ENCODE results near the gene ZBED5. TPM values are rescaled to one million over a fixed set of nuclear protein-coding genes. Genes with fewer than 3 reads are reported as not detected.

The ZBED5 gene
- total RNA-seq, 4 donors from 2014 or later, result 27.3 to 36.5 (median 28.3) TPM

GRCh38 chr11:10868352-10868751 lies 10.5 kb upstream of the ZBED5 start:
- Histone ChIP-seq H3K36me3 (no peaks in the 10 kb centered on the region), H3K4me1 (peaks cover 7 to 36% (median 26%) of the 10 kb centered on the region in 4 donors), H3K9me3 (peaks cover 0 to 18% (median 11%) of the 10 kb centered on the region in 4 donors), H3K27me3 (no peaks in the 10 kb centered on the region), H3K27ac (replicated peaks in 1 of 4) (peak overlapping the region in 1 of 4 donors; percentile 0), H3K4me3 (no peak overlapping the region)
- TF ChIP-seq CTCF (IDR thresholded peaks at IDR 0.05) (no peak), POLR2A (IDR thresholded peaks at IDR 0.05; ENCODE audit: low read depth) (no peak), POLR2AphosphoS5 (IDR thresholded peaks at IDR 0.05) (no peak), EP300 (IDR thresholded peaks at IDR 0.05) (no peak)
- intact Hi-C loops (cut with DNase I), result no loop called here
- WGBS, result no CpG with 5 or more reads among the region's 3 CpGs
- DNase-seq (ENCODE audit: extremely low spot score), result no peak

GRCh38 chr11:10866893-10867331 lies 9.1 kb upstream of the ZBED5 start:
- 73% methylated on average over 10 of the region's 10 CpGs for WGBS
- H3K27ac ChIP-seq (replicated peaks in 1 of 4), result peak overlapping the region; percentile 1 to 49 (median 40)
- H3K4me3 ChIP-seq, result no peak overlapping the region
- TF ChIP-seq CTCF (IDR thresholded peaks at IDR 0.05), result no peak
- no peak for TF ChIP-seq POLR2A (IDR thresholded peaks at IDR 0.05; ENCODE audit: low read depth)
- TF ChIP-seq POLR2AphosphoS5 (IDR thresholded peaks at IDR 0.05), result no peak
- no peak for TF ChIP-seq EP300 (IDR thresholded peaks at IDR 0.05)
- peaks cover 7 to 49% (median 36%) of the 10 kb centered on the region in 4 donors for H3K4me1 ChIP-seq
- H3K36me3 ChIP-seq, result no peaks in the 10 kb centered on the region
- no peaks in the 10 kb centered on the region for H3K27me3 ChIP-seq
- intact Hi-C loops (cut with DNase I), result no loop called here
- no peak for DNase-seq (ENCODE audit: extremely low spot score)
- peaks cover 0 to 4% (median under 1%) of the 10 kb centered on the region in 4 donors for H3K9me3 ChIP-seq

- H3K27me3 ChIP-seq, result no peaks in the 10 kb centered on the region
- TF ChIP-seq EP300 (IDR thresholded peaks at IDR 0.05) (no peak), POLR2A (IDR thresholded peaks at IDR 0.05; ENCODE audit: low read depth) (no peak), CTCF (IDR thresholded peaks at IDR 0.05) (no peak), POLR2AphosphoS5 (IDR thresholded peaks at IDR 0.05) (no peak)
- no peaks in the 10 kb centered on the region for H3K9me3 ChIP-seq
- no peaks in the 10 kb centered on the region for H3K36me3 ChIP-seq
- no peak overlapping the region for H3K4me3 ChIP-seq
- no peak for DNase-seq (ENCODE audit: extremely low spot score)
- H3K4me1 ChIP-seq, result peaks cover 7 to 49% (median 36%) of the 10 kb centered on the region in 4 donors
- intact Hi-C loops (cut with DNase I), result no loop called here
- H3K27ac ChIP-seq (replicated peaks in 1 of 4), result peak overlapping the region in 1 of 4 donors; percentile 95
Observed at GRCh38 chr11:10865837-10866270, 8.0 kb upstream of the ZBED5 start.

GRCh38 chr11:10864688-10865087 lies 6.8 kb upstream of the ZBED5 start:
- no peaks in the 10 kb centered on the region for H3K36me3 ChIP-seq
- H3K27ac ChIP-seq (replicated peaks in 1 of 4), result peak overlapping the region; percentile 55 to 95 (median 92)
- no peaks in the 10 kb centered on the region for H3K9me3 ChIP-seq
- no peak for DNase-seq (ENCODE audit: extremely low spot score)
- intact Hi-C loops (cut with DNase I), result loop anchor here (5.0 kb wide), 2 partner anchors 33 to 68 kb away; no protein-coding TSS in a partner anchor
- H3K4me3 ChIP-seq, result no peak overlapping the region
- 30% methylated on average over 2 of the region's 2 CpGs for WGBS
- no peaks in the 10 kb centered on the region for H3K27me3 ChIP-seq
- no peak for TF ChIP-seq EP300 (IDR thresholded peaks at IDR 0.05)
- TF ChIP-seq POLR2AphosphoS5 (IDR thresholded peaks at IDR 0.05), result no peak
- no peak for TF ChIP-seq POLR2A (IDR thresholded peaks at IDR 0.05; ENCODE audit: low read depth)
- no peak for TF ChIP-seq CTCF (IDR thresholded peaks at IDR 0.05)
- H3K4me1 ChIP-seq, result peaks cover 11 to 59% (median 45%) of the 10 kb centered on the region in 4 donors

- Histone ChIP-seq H3K36me3 (no peaks in the 10 kb centered on the region), H3K27ac (replicated peaks in 1 of 4) (peak overlapping the region; percentile 52 to 95 (median 92)), H3K9me3 (no peaks in the 10 kb centered on the region), H3K4me3 (no peak overlapping the region), H3K4me1 (peaks cover 16 to 56% (median 49%) of the 10 kb centered on the region in 4 donors), H3K27me3 (no peaks in the 10 kb centered on the region)
- intact Hi-C loops (cut with DNase I), result loop anchor here (5.0 kb wide), 2 partner anchors 35 to 70 kb away; no protein-coding TSS in a partner anchor
- DNase-seq (ENCODE audit: extremely low spot score), result no peak
- TF ChIP-seq POLR2A (IDR thresholded peaks at IDR 0.05; ENCODE audit: low read depth), result no peak
- TF ChIP-seq POLR2AphosphoS5 (IDR thresholded peaks at IDR 0.05), result no peak
- TF ChIP-seq CTCF (IDR thresholded peaks at IDR 0.05), result no peak
- TF ChIP-seq EP300 (IDR thresholded peaks at IDR 0.05), result no peak
- 53% methylated on average over 1 of the region's 1 CpG for WGBS
Observed at GRCh38 chr11:10862446-10862845, 4.6 kb upstream of the ZBED5 start.
